ENCODE results near the gene PAEP.
A peak's percentile ranks its signal among the peaks of the same experiment; 100 is the strongest.
"Not testable (repeated sequence)": the region's sequence is repeated elsewhere in the genome, so short reads cannot be mapped to it uniquely, and the experiment has no call there.

PAEP gene

DNA sequence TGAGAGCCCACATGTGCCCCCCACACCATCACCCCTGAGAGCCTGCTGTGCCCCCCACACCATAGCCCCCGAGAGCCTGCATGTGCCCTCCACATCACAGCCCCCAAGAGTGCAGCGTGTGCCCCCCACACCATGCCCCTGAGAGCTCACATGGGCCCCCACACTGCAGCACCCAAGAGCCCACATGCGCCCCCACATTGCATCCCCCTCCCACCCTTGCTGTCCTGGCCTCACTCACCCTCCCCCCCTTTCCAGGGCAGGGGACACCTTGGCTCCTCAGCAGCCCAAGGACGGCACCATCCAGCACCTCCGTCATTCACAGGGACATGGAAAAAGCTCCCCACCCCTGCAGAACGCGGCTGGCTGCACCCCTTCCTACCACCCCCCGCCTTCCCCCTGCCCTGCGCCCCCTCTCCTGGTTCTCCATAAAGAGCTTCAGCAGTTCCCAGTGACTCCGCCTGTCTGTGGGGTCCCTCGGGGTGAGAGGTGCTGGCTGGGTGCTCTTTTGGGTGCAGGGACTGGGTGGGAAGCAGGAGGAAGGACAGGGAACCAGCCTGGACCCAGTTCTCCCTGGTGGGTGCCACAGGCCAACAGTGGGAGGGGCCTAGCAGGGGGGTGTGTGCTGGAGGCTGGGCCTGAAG is 35.3 kb upstream of the PAEP start:
- DNase-seq (ENCODE audit: low read depth), result no peak

- no peak for DNase-seq (ENCODE audit: low read depth)
Observed at GRCh38 chr9:135526730-135527571, 34.6 kb upstream of the PAEP start.

DNA sequence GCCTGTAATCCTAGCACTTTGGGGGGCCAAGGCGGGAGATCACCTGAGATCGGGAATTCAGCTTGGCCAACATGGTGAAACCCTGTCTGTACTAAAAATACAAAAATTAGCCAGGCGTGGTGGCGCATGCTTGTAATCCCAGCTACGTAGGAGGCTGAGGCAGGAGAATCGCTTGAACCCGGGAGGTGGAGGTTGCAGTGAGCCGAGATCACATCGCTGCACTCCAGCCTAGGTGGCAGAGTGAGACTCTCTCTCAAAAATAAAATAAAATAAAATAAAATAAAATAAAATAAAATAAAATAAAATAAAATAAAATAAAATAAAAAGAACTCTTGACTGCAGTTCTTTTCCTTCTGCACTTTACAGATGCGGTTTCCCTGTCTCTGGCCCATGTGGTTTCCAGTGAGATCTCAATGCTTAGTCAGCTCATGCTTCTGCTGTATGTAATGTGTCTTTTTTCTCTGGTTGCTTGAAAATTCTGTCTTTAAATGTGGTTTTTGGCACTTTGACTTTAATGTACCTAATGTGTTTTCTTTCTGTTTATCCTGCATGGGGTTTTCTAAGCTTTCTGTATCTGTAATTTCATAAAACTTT is 32.6 kb upstream of the PAEP start:
- not testable (repeated sequence) for DNase-seq (ENCODE audit: low read depth)

GRCh38 chr9:135530146-135530545 is 31.4 kb upstream of the PAEP start:
- no peak for DNase-seq (ENCODE audit: low read depth)

DNA sequence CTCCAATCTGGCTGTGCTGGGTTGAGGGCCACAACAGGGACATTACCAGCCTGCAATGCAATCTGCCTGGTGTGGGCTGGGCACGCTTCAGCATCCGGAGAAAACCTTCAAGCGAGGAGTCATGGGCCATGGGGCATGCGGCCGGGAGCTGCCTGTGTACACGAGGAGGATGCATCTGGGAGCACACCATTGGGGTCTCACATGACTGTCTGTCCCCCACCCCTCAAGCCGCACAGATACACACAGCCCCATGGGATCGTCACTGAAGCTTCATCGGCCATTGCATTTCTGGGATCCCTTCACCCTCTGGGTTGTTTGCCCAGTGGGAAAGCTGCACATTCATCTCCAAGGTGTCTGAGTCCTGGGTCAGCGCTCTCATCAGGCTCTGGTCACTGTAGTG is 30.5 kb upstream of the PAEP start:
- no peak for DNase-seq (ENCODE audit: low read depth)

DNA sequence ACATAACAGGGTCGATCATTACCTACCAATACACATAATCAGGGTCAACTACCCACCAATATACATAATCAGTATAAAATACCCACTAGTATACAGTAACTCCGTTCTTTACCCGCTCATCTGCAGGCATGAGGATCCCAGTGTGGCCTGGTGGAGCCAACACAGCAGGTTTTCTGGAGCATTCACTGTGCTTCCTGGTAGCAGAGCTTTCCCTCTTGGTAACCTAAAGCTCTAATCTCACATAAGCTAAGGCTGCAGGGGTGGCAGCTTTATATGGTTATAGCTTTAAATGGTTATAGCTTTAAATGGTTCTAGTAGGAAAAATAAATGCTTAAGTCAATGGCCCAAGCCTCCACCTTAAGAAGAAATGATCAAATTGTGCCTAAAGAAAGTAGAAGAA is 28.4 kb upstream of the PAEP start:
- no peak for DNase-seq (ENCODE audit: low read depth)

DNA sequence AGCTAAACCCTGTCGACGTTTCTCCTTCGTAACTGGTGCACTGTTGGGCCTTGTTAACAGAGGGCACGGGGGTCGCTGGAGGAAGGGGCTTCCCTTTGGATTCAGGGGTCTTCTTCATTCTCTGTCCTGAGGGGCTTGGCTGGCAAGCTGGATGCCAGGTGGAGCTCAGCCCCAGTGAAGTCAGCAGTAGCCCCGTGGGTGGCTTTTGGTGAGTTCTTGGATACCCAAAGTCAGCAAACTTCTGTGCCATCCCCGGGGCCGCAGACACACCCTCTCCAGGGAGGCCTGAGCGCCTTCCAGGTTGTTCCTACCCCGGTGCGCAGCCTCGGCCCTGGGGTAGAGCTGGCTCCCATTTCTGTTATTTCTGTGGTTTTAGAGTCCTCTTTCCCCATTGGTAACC is 27.9 kb upstream of the PAEP start:
- no peak for DNase-seq (ENCODE audit: low read depth)

- DNase-seq (ENCODE audit: low read depth), result not testable (repeated sequence)
Observed at GRCh38 chr9:135534192-135534711, 27.3 kb upstream of the PAEP start.

GRCh38 chr9:135534826-135535225 is 26.7 kb upstream of the PAEP start:
- DNase-seq (ENCODE audit: low read depth), result not testable (repeated sequence)

- not testable (repeated sequence) for DNase-seq (ENCODE audit: low read depth)
Observed at GRCh38 chr9:135535631-135536030, 25.9 kb upstream of the PAEP start.

- peak; percentile 35 for DNase-seq (ENCODE audit: low read depth)
Observed at GRCh38 chr9:135536216-135536615, 25.3 kb upstream of the PAEP start.

- not testable (repeated sequence) for DNase-seq (ENCODE audit: low read depth)
Observed at GRCh38 chr9:135543262-135543894, 18.2 kb upstream of the PAEP start.

DNA sequence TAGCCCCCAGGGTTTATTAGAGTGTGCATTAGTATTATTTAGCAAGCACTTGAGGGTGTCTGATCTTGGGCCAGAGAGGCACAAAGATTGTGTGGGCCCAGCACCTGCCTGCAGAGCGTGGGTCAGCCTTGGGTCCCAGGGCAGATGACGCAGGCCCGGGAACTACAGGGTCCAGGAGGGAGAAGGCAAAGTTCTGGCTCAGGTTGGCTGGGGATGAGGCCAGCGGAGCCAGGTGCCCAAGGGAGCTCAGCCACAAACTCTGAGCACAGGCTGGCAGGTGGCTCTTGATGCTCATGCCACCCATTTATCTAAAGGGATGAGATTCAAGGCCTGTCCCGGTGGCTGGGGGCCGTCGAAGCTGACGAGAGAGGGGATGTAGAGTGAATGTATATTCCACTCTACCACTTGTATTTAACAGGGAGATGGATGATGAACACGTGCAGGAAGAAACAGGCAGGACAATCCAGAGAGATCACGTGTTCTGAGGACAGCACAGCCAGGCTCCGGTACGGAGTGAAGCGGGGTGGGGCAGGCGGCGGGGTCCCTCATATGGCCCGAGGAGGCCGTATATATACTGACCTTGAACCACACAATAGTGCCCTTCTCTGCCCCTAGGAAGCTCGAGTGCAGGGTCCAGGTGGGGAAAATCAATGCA is 16.4 kb upstream of the PAEP start:
- no peak for DNase-seq (ENCODE audit: low read depth)

GRCh38 chr9:135545646-135546176 is 15.8 kb upstream of the PAEP start, which contains the start of gene OBP2A:
Gene OBP2A (plus strand): TSS chr9:135546126. CDS start chr9:135546181, 55 bp downstream.
- DNase-seq (ENCODE audit: low read depth), result not testable (repeated sequence)

DNA sequence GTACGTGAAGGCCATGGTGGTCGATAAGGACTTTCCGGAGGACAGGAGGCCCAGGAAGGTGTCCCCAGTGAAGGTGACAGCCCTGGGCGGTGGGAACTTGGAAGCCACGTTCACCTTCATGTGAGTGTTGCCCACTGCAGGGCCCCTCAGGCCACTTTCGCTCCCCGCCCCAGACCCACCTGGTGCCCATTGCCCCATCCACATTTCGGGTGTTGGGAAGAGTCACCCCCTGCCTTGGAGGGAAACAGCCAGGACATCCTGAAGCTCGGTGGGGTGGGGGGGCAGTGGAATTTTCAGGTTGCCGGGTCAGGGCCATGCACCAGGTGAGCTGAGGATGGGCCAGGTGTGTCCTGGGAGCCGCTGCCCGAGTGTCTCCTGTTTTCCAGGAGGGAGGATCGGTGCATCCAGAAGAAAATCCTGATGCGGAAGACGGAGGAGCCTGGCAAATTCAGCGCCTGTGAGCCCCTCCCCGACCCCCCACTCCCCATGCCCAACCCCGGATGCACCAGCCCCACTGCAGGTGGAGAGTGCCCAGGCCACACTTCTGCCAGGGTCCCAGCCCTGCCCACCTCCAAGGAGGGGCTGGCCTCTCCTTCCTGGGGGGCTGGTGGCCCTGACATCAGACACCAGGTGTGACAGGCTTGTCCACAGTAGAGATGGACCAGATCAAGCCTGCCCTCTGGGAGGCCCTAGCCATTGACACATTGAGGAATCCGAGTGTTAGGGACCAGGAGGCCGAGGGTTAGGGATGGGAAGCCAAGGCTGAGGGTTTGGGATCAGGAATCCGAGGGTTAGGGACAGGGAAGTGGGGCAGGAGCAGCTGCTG is 14.6 kb upstream of the PAEP start:
- DNase-seq (ENCODE audit: low read depth), result not testable (repeated sequence)

DNA sequence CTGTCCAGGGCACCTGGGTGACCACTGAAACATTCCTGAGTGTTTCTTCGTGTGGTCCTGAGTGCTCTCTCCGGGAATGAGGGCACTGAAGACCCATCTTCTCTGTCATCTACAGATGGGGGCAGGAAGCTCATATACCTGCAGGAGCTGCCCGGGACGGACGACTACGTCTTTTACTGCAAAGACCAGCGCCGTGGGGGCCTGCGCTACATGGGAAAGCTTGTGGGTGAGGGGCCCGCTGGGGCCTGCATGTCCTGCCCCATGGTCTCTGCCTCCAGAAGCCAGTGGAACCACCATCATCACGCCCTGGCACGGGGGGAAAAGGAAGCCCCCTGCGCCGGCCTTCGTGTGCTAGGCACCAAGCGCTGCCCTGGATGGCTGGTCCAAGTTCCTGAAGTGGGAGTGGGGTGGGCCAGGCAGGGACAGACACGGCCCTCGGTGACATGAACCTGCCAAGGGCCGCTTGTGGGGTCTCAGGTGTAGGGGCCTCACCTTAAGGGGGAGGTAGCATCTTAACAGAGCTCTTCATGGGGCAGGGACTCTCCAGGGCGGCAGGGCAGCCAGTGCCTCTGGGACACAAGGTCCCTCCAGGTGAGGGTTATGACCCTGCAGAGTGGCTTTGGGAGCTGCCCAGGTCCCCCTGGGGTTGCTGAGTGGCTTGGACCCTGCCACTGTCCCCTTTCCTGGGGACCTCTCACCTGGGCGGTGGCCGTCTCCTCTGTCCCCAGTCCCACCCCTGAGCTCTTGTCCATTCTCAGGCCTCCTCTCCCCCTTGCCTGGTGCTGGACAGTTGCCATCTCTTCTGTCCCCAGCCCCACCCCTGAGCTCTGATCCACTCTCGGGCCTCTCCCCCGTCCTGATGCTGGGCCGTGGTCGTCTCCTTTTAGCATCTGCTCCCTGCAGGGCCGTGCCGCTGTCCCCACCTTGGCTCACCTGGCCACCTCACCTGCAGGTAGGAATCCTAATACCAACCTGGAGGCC is 13.5 kb upstream of the PAEP start:
- no peak for DNase-seq (ENCODE audit: low read depth)

GRCh38 chr9:135549478-135550343 is 11.8 kb upstream of the PAEP start:
- not testable (repeated sequence) for DNase-seq (ENCODE audit: low read depth)

DNA sequence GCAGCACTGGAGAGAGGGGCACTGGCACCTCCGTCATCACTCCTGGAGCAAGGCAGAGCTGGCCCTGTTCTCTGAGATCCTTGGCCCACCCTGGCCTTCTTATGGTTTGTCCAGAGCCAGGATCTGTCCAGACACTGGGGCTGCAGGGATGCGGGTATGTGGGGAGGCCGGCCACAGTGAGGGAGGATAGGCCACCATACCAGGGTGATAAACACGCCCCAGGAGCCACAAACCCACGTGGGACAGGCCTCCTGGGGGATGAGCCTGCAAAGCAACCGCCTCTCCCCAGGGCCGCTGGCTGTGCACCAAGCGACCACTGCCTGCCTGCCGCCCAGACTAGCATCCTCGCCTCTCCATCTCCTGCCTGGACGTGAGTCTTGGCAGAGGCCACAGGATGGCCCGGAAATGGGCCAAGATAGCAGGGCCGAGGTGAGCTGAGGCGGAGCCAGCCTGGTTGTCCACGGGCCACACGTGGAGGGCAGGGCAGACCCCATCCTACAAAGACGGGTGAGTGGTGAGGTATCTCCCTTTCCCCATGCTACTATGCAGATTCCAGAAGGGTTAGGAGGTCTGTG is 11.1 kb upstream of the PAEP start:
- no peak for DNase-seq (ENCODE audit: low read depth)
